Measurements from ENCODE around the gene TBX1.
"Not testable (repeated sequence)": the region's sequence is repeated elsewhere in the genome, so short reads cannot be mapped to it uniquely, and the experiment has no call there.

TBX1 gene

GRCh38 chr22:19723983-19724827 is 36.4 kb upstream of the TBX1 start:
- no peak overlapping the region for H3K27ac ChIP-seq (ENCODE audit: low read depth, low read length)
- WGBS, result 4% methylated on average over 89 of the region's 89 CpGs
- peak overlapping the region; percentile 43 for H3K4me3 ChIP-seq (ENCODE audit: low read length)
- no peaks in the 10 kb centered on the region for H3K9me3 ChIP-seq (ENCODE audit: insufficient read depth, low read depth, low read length)
- peaks cover 100% of the 10 kb centered on the region for H3K27me3 ChIP-seq (ENCODE audit: insufficient read depth, low read length)
- H3K4me1 ChIP-seq (ENCODE audit: insufficient read depth, low read length), result peaks cover 10% of the 10 kb centered on the region; the same call in 1 of the 2 replicates
- H3K9ac ChIP-seq (ENCODE audit: low read depth, low read length), result no peak overlapping the region
- no peaks in the 10 kb centered on the region for H3K36me3 ChIP-seq (ENCODE audit: insufficient read depth, low read length)

- no peak overlapping the region for H3K4me3 ChIP-seq (ENCODE audit: low read length)
- no peak overlapping the region for H3K9ac ChIP-seq (ENCODE audit: low read depth, low read length)
- H3K36me3 ChIP-seq (ENCODE audit: insufficient read depth, low read length), result no peaks in the 10 kb centered on the region
- peaks cover 10% of the 10 kb centered on the region; the same call in 1 of the 2 replicates for H3K4me1 ChIP-seq (ENCODE audit: insufficient read depth, low read length)
- 73% methylated on average over 45 of the region's 45 CpGs for WGBS
- peaks cover 100% of the 10 kb centered on the region for H3K27me3 ChIP-seq (ENCODE audit: insufficient read depth, low read length)
- no peaks in the 10 kb centered on the region for H3K9me3 ChIP-seq (ENCODE audit: insufficient read depth, low read depth, low read length)
- H3K27ac ChIP-seq (ENCODE audit: low read depth, low read length), result no peak overlapping the region
These were observed 35.5 kb upstream of the TBX1 start for GRCh38 chr22:19724927-19725661.

- WGBS, result 68% methylated on average over 96 of the region's 96 CpGs
These were observed 34.4 kb upstream of the TBX1 start for GRCh38 chr22:19726064-19726788.

GRCh38 chr22:19727310-19728150 is 33.0 kb upstream of the TBX1 start:
- Histone ChIP-seq H3K9me3 (ENCODE audit: insufficient read depth, low read depth, low read length) (no peaks in the 10 kb centered on the region), H3K36me3 (ENCODE audit: insufficient read depth, low read length) (no peaks in the 10 kb centered on the region), H3K4me1 (ENCODE audit: insufficient read depth, low read length) (peaks cover 7% of the 10 kb centered on the region; the same call in 1 of the 2 replicates), H3K27ac (ENCODE audit: low read depth, low read length) (no peak overlapping the region), H3K4me3 (ENCODE audit: low read length) (no peak overlapping the region), H3K9ac (ENCODE audit: low read depth, low read length) (no peak overlapping the region), H3K27me3 (ENCODE audit: insufficient read depth, low read length) (peaks cover 80% of the 10 kb centered on the region)
- 51% methylated on average over 61 of the region's 61 CpGs for WGBS

More at GRCh38 chr22:19726064-19726788, 34.4 kb upstream of the TBX1 start:
- not testable (repeated sequence) for H3K4me3 ChIP-seq (ENCODE audit: low read length); H3K36me3 ChIP-seq (ENCODE audit: insufficient read depth, low read length); H3K9me3 ChIP-seq (ENCODE audit: insufficient read depth, low read depth, low read length); H3K9ac ChIP-seq (ENCODE audit: low read depth, low read length); H3K27ac ChIP-seq (ENCODE audit: low read depth, low read length)
- peaks cover 93% of the 10 kb centered on the region for H3K27me3 ChIP-seq (ENCODE audit: insufficient read depth, low read length)
- peaks cover 10% of the 10 kb centered on the region; the same call in 1 of the 2 replicates for H3K4me1 ChIP-seq (ENCODE audit: insufficient read depth, low read length)

DNA sequence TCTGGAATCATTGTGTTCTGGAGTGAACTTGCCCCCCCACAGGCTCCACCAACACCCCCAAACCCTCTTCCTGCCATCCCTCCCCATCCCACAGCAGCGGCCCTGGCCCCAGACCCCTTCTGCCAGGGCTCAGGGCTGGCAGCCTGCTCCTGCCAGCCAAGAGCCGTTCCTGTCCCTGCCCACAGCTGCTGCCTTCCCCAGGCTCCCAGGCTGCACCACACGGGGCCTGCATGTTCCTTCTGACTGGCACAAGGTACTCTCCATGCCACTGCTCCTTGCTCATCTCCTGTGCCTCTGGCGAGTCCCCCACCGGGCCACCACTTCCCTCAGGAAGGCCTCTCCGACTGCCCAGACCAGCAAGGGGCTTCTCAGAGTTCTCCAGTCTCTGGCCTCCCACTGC is 32.3 kb upstream of the TBX1 start:
- no peak overlapping the region for H3K4me3 ChIP-seq (ENCODE audit: low read length)
- H3K27me3 ChIP-seq (ENCODE audit: insufficient read depth, low read length), result peaks cover 73% of the 10 kb centered on the region
- no peaks in the 10 kb centered on the region for H3K4me1 ChIP-seq (ENCODE audit: insufficient read depth, low read length)
- H3K36me3 ChIP-seq (ENCODE audit: insufficient read depth, low read length), result no peaks in the 10 kb centered on the region
- no peaks in the 10 kb centered on the region for H3K9me3 ChIP-seq (ENCODE audit: insufficient read depth, low read depth, low read length)
- H3K27ac ChIP-seq (ENCODE audit: low read depth, low read length), result no peak overlapping the region
- WGBS, result 85% methylated on average over 6 of the region's 6 CpGs
- no peak overlapping the region for H3K9ac ChIP-seq (ENCODE audit: low read depth, low read length)

- peaks cover 67% of the 10 kb centered on the region for H3K27me3 ChIP-seq (ENCODE audit: insufficient read depth, low read length)
- H3K4me1 ChIP-seq (ENCODE audit: insufficient read depth, low read length), result no peaks in the 10 kb centered on the region
- no peak overlapping the region for H3K27ac ChIP-seq (ENCODE audit: low read depth, low read length)
- H3K9me3 ChIP-seq (ENCODE audit: insufficient read depth, low read depth, low read length), result no peaks in the 10 kb centered on the region
- no peak overlapping the region for H3K9ac ChIP-seq (ENCODE audit: low read depth, low read length)
- WGBS, result 85% methylated on average over 10 of the region's 10 CpGs
- no peaks in the 10 kb centered on the region for H3K36me3 ChIP-seq (ENCODE audit: insufficient read depth, low read length)
- no peak overlapping the region for H3K4me3 ChIP-seq (ENCODE audit: low read length)
These were observed 31.7 kb upstream of the TBX1 start for GRCh38 chr22:19728836-19729235.

DNA sequence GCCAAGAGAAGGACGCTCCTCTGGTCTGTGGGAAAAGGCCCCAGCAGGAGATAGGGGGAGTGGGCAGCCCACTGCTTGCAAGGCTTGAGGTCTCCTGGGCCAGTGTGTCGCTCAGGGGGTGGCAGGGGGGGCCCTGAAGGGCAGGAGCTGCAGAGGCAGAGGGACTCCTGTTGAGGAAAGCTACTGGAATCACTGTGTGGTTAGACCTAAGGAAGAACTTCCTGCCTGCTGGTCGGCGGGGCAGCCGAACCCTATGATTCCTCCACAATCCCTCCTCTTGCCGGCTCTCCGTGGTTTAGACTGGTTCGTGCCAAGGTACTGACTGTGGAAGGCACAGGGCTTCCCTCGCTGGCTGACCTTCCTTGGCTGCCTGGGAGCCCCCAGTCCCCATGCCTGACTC is 31.1 kb upstream of the TBX1 start:
- Histone ChIP-seq H3K27ac (ENCODE audit: low read depth, low read length) (no peak overlapping the region), H3K9me3 (ENCODE audit: insufficient read depth, low read depth, low read length) (no peaks in the 10 kb centered on the region), H3K4me1 (ENCODE audit: insufficient read depth, low read length) (no peaks in the 10 kb centered on the region), H3K9ac (ENCODE audit: low read depth, low read length) (no peak overlapping the region), H3K4me3 (ENCODE audit: low read length) (no peak overlapping the region), H3K27me3 (ENCODE audit: insufficient read depth, low read length) (peaks cover 60% of the 10 kb centered on the region), H3K36me3 (ENCODE audit: insufficient read depth, low read length) (no peaks in the 10 kb centered on the region)
- WGBS, result 89% methylated on average over 9 of the region's 9 CpGs

DNA sequence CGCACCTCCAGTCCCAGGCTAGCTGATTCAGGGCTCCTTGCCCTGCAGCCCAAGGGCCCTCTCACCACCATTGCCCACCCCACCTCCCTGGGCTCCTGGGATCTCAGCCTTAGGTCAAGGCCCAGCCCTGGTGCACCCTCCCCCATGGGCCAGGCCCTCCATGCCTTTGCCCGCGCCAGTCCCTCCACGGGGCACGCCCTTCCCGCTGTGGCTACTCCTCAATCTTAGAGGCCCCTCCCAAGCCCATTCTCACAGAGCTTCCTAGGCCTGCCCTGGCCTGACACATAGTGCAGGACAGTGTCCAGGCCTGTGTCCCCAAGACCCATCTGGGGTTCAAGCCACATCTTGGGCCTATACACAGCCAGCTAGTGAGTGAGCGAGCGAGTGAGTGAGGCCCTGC is 30.4 kb upstream of the TBX1 start:
- H3K4me1 ChIP-seq (ENCODE audit: insufficient read depth, low read length), result no peaks in the 10 kb centered on the region
- no peak overlapping the region for H3K27ac ChIP-seq (ENCODE audit: low read depth, low read length)
- H3K9me3 ChIP-seq (ENCODE audit: insufficient read depth, low read depth, low read length), result no peaks in the 10 kb centered on the region
- H3K27me3 ChIP-seq (ENCODE audit: insufficient read depth, low read length), result peaks cover 53% of the 10 kb centered on the region
- H3K4me3 ChIP-seq (ENCODE audit: low read length), result no peak overlapping the region
- no peak overlapping the region for H3K9ac ChIP-seq (ENCODE audit: low read depth, low read length)
- no peaks in the 10 kb centered on the region for H3K36me3 ChIP-seq (ENCODE audit: insufficient read depth, low read length)
- 94% methylated on average over 8 of the region's 8 CpGs for WGBS

DNA sequence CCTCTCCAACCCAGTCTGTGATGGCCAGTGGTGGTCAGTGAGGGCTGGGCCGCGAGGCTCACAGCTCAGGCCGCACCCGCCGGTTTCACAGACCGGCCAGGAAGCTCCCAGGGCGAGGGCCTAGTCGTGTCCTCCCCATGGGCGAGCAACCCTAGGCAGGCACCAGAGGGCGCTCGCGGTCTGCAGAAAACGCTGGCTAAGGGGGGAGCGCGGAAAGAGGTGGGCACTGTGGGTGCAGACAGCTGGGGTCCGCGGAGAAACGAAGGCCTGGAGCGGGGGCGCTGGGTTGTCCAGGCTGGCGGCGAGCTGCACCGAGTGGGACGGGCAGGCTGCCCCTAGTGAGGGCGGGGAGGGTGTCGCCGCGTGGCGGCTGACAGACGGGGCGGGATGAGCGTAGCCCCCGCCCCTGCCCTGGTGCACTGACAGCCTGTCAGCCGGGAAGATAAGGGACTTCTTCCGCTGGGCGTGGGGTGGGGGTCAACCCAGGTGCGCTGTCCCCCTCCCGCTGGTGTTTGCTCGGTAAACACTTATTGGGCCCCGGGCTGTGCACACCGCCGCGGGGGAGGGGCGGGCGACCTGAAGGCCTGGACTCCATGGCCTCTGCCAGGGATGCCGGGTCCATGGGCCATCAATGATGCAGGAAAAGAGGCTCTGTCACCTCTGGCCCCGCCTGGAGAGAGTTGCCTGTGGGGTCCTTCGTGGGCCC is 29.8 kb upstream of the TBX1 start:
- Histone ChIP-seq H3K27me3 (ENCODE audit: insufficient read depth, low read length) (peaks cover 47% of the 10 kb centered on the region), H3K9ac (ENCODE audit: low read depth, low read length) (no peak overlapping the region), H3K4me3 (ENCODE audit: low read length) (peak overlapping the region; percentile 47)

More for the DNA sequence above, 29.8 kb upstream of the TBX1 start:
- WGBS, result 8% methylated on average over 48 of the region's 48 CpGs
- no peaks in the 10 kb centered on the region for H3K36me3 ChIP-seq (ENCODE audit: insufficient read depth, low read length)
- no peaks in the 10 kb centered on the region for H3K4me1 ChIP-seq (ENCODE audit: insufficient read depth, low read length)
- H3K27ac ChIP-seq (ENCODE audit: low read depth, low read length), result no peak overlapping the region
- H3K9me3 ChIP-seq (ENCODE audit: insufficient read depth, low read depth, low read length), result no peaks in the 10 kb centered on the region

All from HUES64 (cell line).